ENCODE results near the gene SLC16A3. TPM values are rescaled to one million over a fixed set of nuclear protein-coding genes. Genes with fewer than 3 reads are reported as not detected.

The SLC16A3 gene
- total RNA-seq, 1 donor from 2014 or later, result 81.9 TPM

DNA sequence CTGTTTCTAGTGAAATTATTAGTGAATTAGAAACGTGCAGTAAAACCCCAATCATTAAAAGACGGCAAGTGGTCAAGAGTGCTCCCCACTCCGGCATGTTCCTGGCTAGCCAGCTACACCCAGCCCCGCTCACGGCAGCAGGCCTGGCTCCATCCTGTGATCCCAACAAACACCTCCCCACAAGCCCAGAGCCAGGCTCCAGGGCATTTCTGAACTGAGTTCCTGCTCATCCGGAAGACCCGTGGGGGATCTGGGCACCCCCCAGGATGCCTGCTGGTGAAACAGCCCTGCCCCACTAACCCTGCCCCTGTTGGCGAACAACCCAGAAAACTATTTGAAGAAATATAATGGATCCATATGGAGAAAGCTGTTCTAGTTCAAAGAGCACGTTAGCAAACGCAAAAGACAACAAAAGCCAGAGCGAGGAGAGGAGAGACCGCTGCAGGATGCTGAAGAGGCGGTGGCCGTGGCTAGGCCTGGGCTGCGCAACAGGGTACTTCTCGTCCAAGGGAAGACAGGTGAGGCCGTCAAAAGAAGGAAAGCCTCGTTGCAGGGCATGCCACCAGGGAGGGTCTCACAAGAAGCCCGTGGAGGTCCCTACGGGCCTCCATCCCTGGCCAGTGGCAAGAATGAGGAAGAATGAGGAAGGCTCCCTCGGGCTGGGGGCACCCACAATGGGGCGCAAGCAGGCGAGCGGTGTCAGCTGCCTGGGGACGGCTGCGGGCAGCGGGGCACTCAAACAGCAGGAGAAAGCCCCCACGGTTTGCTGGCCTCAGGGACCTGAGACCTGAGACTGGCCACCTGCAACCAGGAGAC lies 19.2 kb downstream of the SLC16A3 start:
- Histone ChIP-seq H3K27ac (no peak overlapping the region), H3K4me3 (no peak overlapping the region), H3K4me1 (peaks cover 27% of the 10 kb centered on the region), H3K9me3 (no peaks in the 10 kb centered on the region), H3K36me3 (peaks cover 100% of the 10 kb centered on the region), H3K27me3 (ENCODE audit: low read depth) (no peaks in the 10 kb centered on the region)
- DNase-seq (peak; percentile 39), ATAC-seq (no peak)
- intact Hi-C loops (cut with DNase I), result no loop called here
- TF ChIP-seq, protein P1, sequence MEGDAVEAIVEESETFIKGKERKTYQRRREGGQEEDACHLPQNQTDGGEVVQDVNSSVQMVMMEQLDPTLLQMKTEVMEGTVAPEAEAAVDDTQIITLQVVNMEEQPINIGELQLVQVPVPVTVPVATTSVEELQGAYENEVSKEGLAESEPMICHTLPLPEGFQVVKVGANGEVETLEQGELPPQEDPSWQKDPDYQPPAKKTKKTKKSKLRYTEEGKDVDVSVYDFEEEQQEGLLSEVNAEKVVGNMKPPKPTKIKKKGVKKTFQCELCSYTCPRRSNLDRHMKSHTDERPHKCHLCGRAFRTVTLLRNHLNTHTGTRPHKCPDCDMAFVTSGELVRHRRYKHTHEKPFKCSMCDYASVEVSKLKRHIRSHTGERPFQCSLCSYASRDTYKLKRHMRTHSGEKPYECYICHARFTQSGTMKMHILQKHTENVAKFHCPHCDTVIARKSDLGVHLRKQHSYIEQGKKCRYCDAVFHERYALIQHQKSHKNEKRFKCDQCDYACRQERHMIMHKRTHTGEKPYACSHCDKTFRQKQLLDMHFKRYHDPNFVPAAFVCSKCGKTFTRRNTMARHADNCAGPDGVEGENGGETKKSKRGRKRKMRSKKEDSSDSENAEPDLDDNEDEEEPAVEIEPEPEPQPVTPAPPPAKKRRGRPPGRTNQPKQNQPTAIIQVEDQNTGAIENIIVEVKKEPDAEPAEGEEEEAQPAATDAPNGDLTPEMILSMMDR (IDR thresholded peaks at IDR 0.05), result no peak

DNA sequence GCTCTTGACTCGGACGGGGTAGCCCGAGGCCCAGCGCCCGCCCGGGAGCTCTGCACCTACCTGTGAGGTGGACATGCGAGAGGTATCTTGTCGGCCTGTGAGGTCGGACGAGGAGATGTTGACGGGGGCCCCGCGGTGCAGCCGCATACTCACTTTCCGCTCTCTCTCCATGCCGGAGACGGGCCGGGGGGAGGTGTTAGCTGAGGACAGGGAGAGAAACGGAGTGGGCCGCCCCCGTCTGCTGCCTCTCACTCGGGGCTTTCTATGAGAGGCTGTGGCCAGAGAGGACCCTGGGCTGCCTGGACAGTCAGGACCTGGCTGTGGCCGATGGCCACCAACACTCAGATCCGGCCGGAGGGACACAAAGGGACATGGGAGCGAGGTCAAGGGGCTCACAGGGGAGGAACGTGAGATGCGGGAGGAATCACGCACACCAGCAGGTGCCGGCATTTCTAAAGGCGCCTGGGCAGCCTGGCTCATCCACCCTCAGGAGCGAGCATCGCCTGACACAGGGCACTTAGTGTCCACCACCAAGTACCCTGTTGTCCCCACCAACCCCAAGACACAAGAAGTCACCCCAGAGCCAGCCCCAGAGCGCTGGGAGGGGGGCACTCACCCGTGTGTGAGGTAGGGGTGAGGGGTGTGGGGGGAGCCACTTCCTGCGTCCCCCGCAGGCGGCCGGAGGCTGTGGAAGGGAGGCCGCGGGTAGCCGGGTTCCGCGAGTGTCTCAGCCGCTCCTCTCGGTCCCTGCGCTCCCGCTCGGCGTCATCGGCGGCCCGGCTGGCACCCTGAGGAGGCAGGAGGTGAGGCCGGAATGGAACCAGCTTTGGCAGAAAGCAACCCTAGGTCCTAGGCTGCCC lies 20.2 kb downstream of the SLC16A3 start:
- intact Hi-C loops (cut with DNase I), result no loop called here
- H3K4me3 ChIP-seq, result no peak overlapping the region
- no peaks in the 10 kb centered on the region for H3K27me3 ChIP-seq (ENCODE audit: low read depth)
- DNase-seq (peak; percentile 45), ATAC-seq (no peak)
- H3K27ac ChIP-seq, result no peak overlapping the region
- H3K36me3 ChIP-seq, result peaks cover 96% of the 10 kb centered on the region
- H3K9me3 ChIP-seq, result no peaks in the 10 kb centered on the region
- TF ChIP-seq, protein P1 (IDR thresholded peaks at IDR 0.05), result no peak
- peaks cover 19% of the 10 kb centered on the region for H3K4me1 ChIP-seq

DNA sequence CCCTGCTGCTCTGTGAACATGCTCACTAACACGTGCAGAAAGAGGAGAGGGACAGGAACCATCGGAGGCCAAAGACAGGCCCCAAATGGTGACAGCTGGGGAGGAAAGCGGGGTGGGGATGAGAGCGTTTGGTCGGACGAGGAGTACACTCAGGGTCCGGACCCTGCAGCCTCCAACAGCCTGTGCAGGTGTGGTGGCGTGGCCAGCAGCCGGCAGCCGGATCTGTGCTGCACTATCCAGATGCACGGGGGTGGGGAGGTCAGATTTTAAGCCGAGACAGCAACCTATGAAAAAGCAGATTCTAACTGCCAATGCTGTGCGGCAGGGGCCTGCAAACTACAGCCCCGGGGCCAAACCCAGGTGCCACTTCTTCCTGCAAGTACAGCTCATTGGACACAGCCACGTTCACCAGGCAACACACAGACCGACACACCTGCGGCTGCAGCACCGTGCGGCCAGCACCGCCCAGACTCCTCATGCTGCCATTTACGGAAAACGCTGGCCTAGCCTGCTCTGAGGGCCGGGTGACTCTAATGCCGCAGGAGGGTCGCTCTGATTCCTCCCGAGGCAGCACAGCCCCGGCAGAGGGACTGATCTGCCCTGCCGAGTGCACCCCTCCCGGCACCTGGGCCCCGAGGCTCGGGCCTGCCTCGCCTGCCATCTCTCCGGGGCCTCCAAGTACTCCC lies 21.2 kb downstream of the SLC16A3 start:
- Histone ChIP-seq H3K9me3 (no peaks in the 10 kb centered on the region), H3K4me3 (no peak overlapping the region), H3K27me3 (ENCODE audit: low read depth) (no peaks in the 10 kb centered on the region), H3K27ac (no peak overlapping the region), H3K4me1 (peaks cover 19% of the 10 kb centered on the region), H3K36me3 (peaks cover 87% of the 10 kb centered on the region)
- no peak for ATAC-seq
- DNase-seq, result peak; percentile 35
- intact Hi-C loops (cut with DNase I), result no loop called here
- TF ChIP-seq, protein P1 (IDR thresholded peaks at IDR 0.05), result no peak

DNA sequence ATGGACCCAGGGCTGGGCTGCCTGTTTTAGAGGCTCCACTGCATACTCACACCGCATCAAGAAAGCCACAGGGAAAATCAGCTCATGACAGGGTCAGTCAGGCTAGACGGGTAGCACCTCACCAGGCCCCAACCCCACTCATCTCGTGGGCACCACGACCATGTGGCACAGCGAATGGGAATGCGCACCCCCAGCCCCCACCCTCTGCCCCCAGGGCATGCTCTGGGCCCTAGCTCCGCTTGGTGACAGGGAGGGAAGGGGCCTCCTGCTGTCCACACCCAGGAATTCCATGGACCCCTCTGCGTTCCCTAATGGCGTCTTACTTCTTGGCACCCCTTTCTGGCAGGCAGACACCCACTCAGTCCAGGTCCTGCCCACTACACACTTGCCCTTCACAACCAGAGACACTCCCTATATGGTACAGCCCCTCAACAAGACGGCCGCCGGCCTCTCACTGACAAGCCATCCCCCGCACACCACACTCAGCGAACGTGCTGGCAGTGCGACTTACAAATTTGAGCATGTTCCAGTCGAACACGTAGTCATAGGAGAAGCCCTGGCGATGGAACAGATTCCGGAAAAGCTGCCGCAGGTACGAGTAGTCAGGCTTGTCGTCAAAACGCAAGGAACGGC lies 22.1 kb downstream of the SLC16A3 start:
- H3K4me1 ChIP-seq, result peaks cover 19% of the 10 kb centered on the region
- DNase-seq (peak; percentile 37), ATAC-seq (no peak)
- peaks cover 87% of the 10 kb centered on the region for H3K36me3 ChIP-seq
- intact Hi-C loops (cut with DNase I), result no loop called here
- no peak overlapping the region for H3K27ac ChIP-seq
- H3K9me3 ChIP-seq, result no peaks in the 10 kb centered on the region
- TF ChIP-seq, protein P1 (IDR thresholded peaks at IDR 0.05), result no peak
- H3K27me3 ChIP-seq (ENCODE audit: low read depth), result no peaks in the 10 kb centered on the region
- no peak overlapping the region for H3K4me3 ChIP-seq
